Glutamatergic neuron (in vitro differentiated cells): ENCODE measurements around the gene CAMK2A. TPM values are rescaled to one million over a fixed set of nuclear protein-coding genes. Genes with fewer than 3 reads are reported as not detected.

Experiments
- DNase-seq: peaks from one replicate; pipeline ENCODE4 v3.0.0; 2022
- H3K27ac Mint-ChIP-seq: one replicate; pipeline ENCODE4 v1.8.0; 2020; ENCODE audit warnings: mild to moderate bottlenecking, mixed read lengths, inconsistent platforms; ENCODE audit not compliant: unreplicated experiment
- H3K27me3 Mint-ChIP-seq: one replicate; pipeline ENCODE4 v1.8.0; 2020; ENCODE audit warnings: mild to moderate bottlenecking, moderate library complexity, mixed read lengths, inconsistent platforms; ENCODE audit not compliant: unreplicated experiment
- H3K36me3 Mint-ChIP-seq: one replicate; pipeline ENCODE4 v1.8.0; 2020; ENCODE audit warnings: mild to moderate bottlenecking, mixed read lengths, inconsistent platforms; ENCODE audit not compliant: unreplicated experiment
- H3K4me1 Mint-ChIP-seq: one replicate; pipeline ENCODE4 v1.8.0; 2020; ENCODE audit warnings: mild to moderate bottlenecking, low read depth, mixed read lengths, inconsistent platforms; ENCODE audit not compliant: unreplicated experiment
- H3K4me3 Mint-ChIP-seq: one replicate; pipeline ENCODE4 v1.8.0; 2020; ENCODE audit warnings: mild to moderate bottlenecking, mixed read lengths, inconsistent platforms; ENCODE audit not compliant: unreplicated experiment
- H3K9me3 Mint-ChIP-seq: one replicate; pipeline ENCODE4 v1.8.0; 2020; ENCODE audit warnings: mild to moderate bottlenecking, moderate library complexity, mixed read lengths, inconsistent platforms; ENCODE audit not compliant: unreplicated experiment
- CTCF ChIP-seq: fragments of 200-600 bp; sonication (generic); IDR thresholded peaks from one replicate; pipeline ENCODE4 v1.5.0; 2021; ENCODE audit not compliant: partially characterized antibody, unreplicated experiment
- total RNA-seq: library from RNA; stranded (reverse); fragmentation: NEBNext Ultra II Directional; extraction: Animal tissue kit (Norgen Biotek cat#: 25700); gene quantifications from one replicate; pipeline ENCODE4 v1.2.1, GENCODE V29; 2021; ENCODE audit not compliant: unreplicated experiment

CAMK2A gene
- total RNA-seq, 1 donor from 2014 or later: 1.1 TPM

GRCh38 chr5:150218693-150219035 lies 70.9 kb downstream of the CAMK2A start:
- H3K36me3 Mint-ChIP-seq: no peaks in the 10 kb centered on the region
- no peak overlapping the region for H3K4me3 Mint-ChIP-seq
- H3K27me3 Mint-ChIP-seq: peaks cover under 1% of the 10 kb centered on the region
- H3K27ac Mint-ChIP-seq: no peak overlapping the region
- H3K9me3 Mint-ChIP-seq: peaks cover 4% of the 10 kb centered on the region
- TF ChIP-seq CTCF: no peak
- no peak for DNase-seq
- H3K4me1 Mint-ChIP-seq: peaks cover 9% of the 10 kb centered on the region

- peak; percentile 87 for DNase-seq
- Mint-ChIP-seq H3K27ac (no peak overlapping the region), H3K9me3 (peaks cover 4% of the 10 kb centered on the region), H3K27me3 (peaks cover 2% of the 10 kb centered on the region), H3K4me3 (no peak overlapping the region), H3K4me1 (peaks cover 9% of the 10 kb centered on the region), H3K36me3 (no peaks in the 10 kb centered on the region)
- peak; percentile 96 for TF ChIP-seq CTCF
Measured at GRCh38 chr5:150217873-150218692, 71.5 kb downstream of the CAMK2A start.

GRCh38 chr5:150217038-150217437 lies 72.5 kb downstream of the CAMK2A start:
- Mint-ChIP-seq H3K27me3 (peaks cover 2% of the 10 kb centered on the region), H3K27ac (no peak overlapping the region), H3K36me3 (no peaks in the 10 kb centered on the region), H3K4me1 (peaks cover 9% of the 10 kb centered on the region), H3K9me3 (peaks cover 4% of the 10 kb centered on the region), H3K4me3 (no peak overlapping the region)
- TF ChIP-seq CTCF: no peak
- no peak for DNase-seq

GRCh38 chr5:150215979-150216944 lies 73.3 kb downstream of the CAMK2A start:
- Mint-ChIP-seq H3K27ac (no peak overlapping the region), H3K27me3 (peaks cover 4% of the 10 kb centered on the region), H3K36me3 (no peaks in the 10 kb centered on the region), H3K4me3 (no peak overlapping the region), H3K9me3 (peaks cover 4% of the 10 kb centered on the region), H3K4me1 (peaks cover 6% of the 10 kb centered on the region)
- TF ChIP-seq CTCF: no peak
- no peak for DNase-seq
